GM12878 (cell line): Measurements from ENCODE around the gene RMI2. TPM values are rescaled to one million over a fixed set of nuclear protein-coding genes. Genes with fewer than 3 reads are reported as not detected.

Experiments
- CBFB ChIP-seq: IDR thresholded peaks from 2 replicates; pipeline ENCODE4 v1.6.1; 2016; ENCODE audit warnings: antibody characterized with exemption, low read depth
- CHD4 ChIP-seq: fragments of 200-600 bp; sonication (generic); IDR thresholded peaks from 2 replicates; pipeline ENCODE4 v1.6.1; 2016; ENCODE audit warnings: mild to moderate bottlenecking
- CREB1 ChIP-seq: IDR thresholded peaks from 2 replicates; pipeline ENCODE4 v1.6.1; 2012; ENCODE audit warnings: low read depth, mild to moderate bottlenecking, inconsistent platforms
- EED ChIP-seq: sonication (generic); IDR thresholded peaks from 2 replicates; pipeline ENCODE4 v1.6.1; 2016; ENCODE audit warnings: antibody characterized with exemption, low read depth
- EGR1 ChIP-seq, 2 experiments: IDR thresholded peaks; 1 replicate in 1 of 2; 2 replicates in 1 of 2; pipeline ENCODE4 v1.6.1; 2011 to 2012; ENCODE audit warnings: low read depth in 2 of 2, low read length in 2 of 2, borderline replicate concordance in 1 of 2, mild to moderate bottlenecking in 1 of 2, moderate library complexity in 1 of 2
- ETV6 ChIP-seq, 2 experiments: fragments of 450-650 bp in 1 of 2; IDR thresholded peaks in 1 of 2; conservative IDR thresholded peaks in 1 of 2; 2 replicates each; pipeline ENCODE4 v1.6.1; 2014; ENCODE audit warnings: antibody characterized with exemption in 1 of 2, borderline replicate concordance in 1 of 2, low read depth in 1 of 2, mild to moderate bottlenecking in 1 of 2, moderate library complexity in 1 of 2
- GABPA ChIP-seq: IDR thresholded peaks from 2 replicates; pipeline ENCODE4 v1.6.1; 2014; ENCODE audit warnings: antibody characterized with exemption, low read depth, mild to moderate bottlenecking, inconsistent platforms
- GATAD2B ChIP-seq: fragments of 450-650 bp; conservative IDR thresholded peaks from 2 replicates; pipeline ENCODE4 v1.6.1; 2017; ENCODE audit warnings: low read depth, mild to moderate bottlenecking, moderate library complexity
- JUNB ChIP-seq: IDR thresholded peaks from 2 replicates; pipeline ENCODE4 v1.6.1; 2016; ENCODE audit warnings: antibody characterized with exemption, mild to moderate bottlenecking
- MTA2 ChIP-seq: fragments of 450-650 bp; IDR thresholded peaks from 2 replicates; pipeline ENCODE4 v1.6.1; 2016; ENCODE audit warnings: low read depth, mild to moderate bottlenecking, moderate library complexity
- POU2F2 ChIP-seq: IDR thresholded peaks from 3 replicates; pipeline ENCODE4 v1.6.1; 2011; ENCODE audit warnings: low read depth, mild to moderate bottlenecking, low read length, borderline replicate concordance
- RCOR1 ChIP-seq: conservative IDR thresholded peaks from 2 replicates; pipeline ENCODE4 v1.6.1; 2012; ENCODE audit warnings: low read depth, low read length, improper control_type of control experiment
- SIX5 ChIP-seq: IDR thresholded peaks from 2 replicates; pipeline ENCODE4 v1.6.1; 2011; ENCODE audit warnings: mild to moderate bottlenecking, low read depth, low read length, moderate library complexity; ENCODE audit not compliant: severe bottlenecking
- SMARCA5 ChIP-seq: fragments of 450-650 bp; IDR thresholded peaks from 2 replicates; pipeline ENCODE4 v1.6.1; 2017; ENCODE audit warnings: mild to moderate bottlenecking
- SP1 ChIP-seq: IDR thresholded peaks from one replicate; pipeline ENCODE4 v1.6.1; 2011; ENCODE audit warnings: low read depth, low read length
- STAT1 ChIP-seq: fragments of 450-650 bp; conservative IDR thresholded peaks from 2 replicates; pipeline ENCODE4 v1.6.1; 2014; ENCODE audit warnings: antibody characterized with exemption, mild to moderate bottlenecking
- STAT3 ChIP-seq: IDR thresholded peaks from 2 replicates; pipeline ENCODE4 v1.6.1; 2011; ENCODE audit warnings: low read depth, low read length, improper control_type of control experiment
- TBL1XR1 ChIP-seq: IDR thresholded peaks from 2 replicates; pipeline ENCODE4 v1.6.1; 2012; ENCODE audit warnings: low read depth, low read length, improper control_type of control experiment
- ZNF207 ChIP-seq: fragments of 450-650 bp; IDR thresholded peaks from 2 replicates; pipeline ENCODE4 v1.6.1; 2014; ENCODE audit warnings: antibody characterized with exemption, mild to moderate bottlenecking, borderline replicate concordance
- polyA plus RNA-seq, 11 experiments: library from polyadenylated mRNA; depleted of rRNA in 4 of 11; unstranded in 6 of 11; stranded (reverse) in 5 of 11; fragments of >200 nt; fragmentation: Nextera tagmentation in 4 of 11; fragmentation: Illumina TruSeq in 1 of 11; extraction: Ambion mirVana in 4 of 11; extraction: Trizol in 1 of 11; gene quantifications; 1 replicate in 1 of 11; 2 replicates in 10 of 11; pipeline versions ENCODE4 v1.2.1 to v1.2.3, GENCODE V29; 2011 to 2016; ENCODE audit warnings: inconsistent platforms in 2 of 11, missing spikeins in 2 of 11, low read depth in 1 of 11
- total RNA-seq, 4 experiments: library from RNA; depleted of rRNA in 3 of 4; stranded (reverse); fragments of >200 nt in 3 of 4; fragmentation: Illumina TruSeq in 1 of 4; extraction: Trizol in 1 of 4; gene quantifications; 2 replicates each; pipeline versions ENCODE4 v1.2.1 to v1.2.3, GENCODE V29; 2013 to 2021
- TF ChIP-seq, protein P1 (sequence below): IDR thresholded peaks from 2 replicates; pipeline ENCODE4 v1.6.1; 2011; ENCODE audit warnings: borderline replicate concordance, low read depth, mild to moderate bottlenecking, moderate library complexity, low read length; ENCODE audit not compliant: insufficient read depth, poor library complexity, severe bottlenecking
- TF ChIP-seq, protein P2 (sequence below): fragments of 150-350 bp; IDR thresholded peaks from 2 replicates; pipeline ENCODE4 v1.6.1; 2016; ENCODE audit warnings: low read depth, low read length
- TF ChIP-seq, protein P3 (sequence below): fragments of 450-650 bp; IDR thresholded peaks from 2 replicates; pipeline ENCODE4 v1.6.1; 2017; ENCODE audit warnings: low read depth, mild to moderate bottlenecking, moderate library complexity
- TF ChIP-seq, protein P4 (sequence below): IDR thresholded peaks from 2 replicates; pipeline ENCODE4 v1.6.1; 2011; ENCODE audit warnings: mild to moderate bottlenecking, low read depth, low read length, moderate library complexity; ENCODE audit not compliant: insufficient replicate concordance

Gene RMI2
- total and polyA plus RNA-seq, 10 of the 15 experiments (the other 5 are each of a cell fraction or from before 2014, with no cell fraction given): 9.6 to 68.8 (median 32.1) TPM

DNA sequence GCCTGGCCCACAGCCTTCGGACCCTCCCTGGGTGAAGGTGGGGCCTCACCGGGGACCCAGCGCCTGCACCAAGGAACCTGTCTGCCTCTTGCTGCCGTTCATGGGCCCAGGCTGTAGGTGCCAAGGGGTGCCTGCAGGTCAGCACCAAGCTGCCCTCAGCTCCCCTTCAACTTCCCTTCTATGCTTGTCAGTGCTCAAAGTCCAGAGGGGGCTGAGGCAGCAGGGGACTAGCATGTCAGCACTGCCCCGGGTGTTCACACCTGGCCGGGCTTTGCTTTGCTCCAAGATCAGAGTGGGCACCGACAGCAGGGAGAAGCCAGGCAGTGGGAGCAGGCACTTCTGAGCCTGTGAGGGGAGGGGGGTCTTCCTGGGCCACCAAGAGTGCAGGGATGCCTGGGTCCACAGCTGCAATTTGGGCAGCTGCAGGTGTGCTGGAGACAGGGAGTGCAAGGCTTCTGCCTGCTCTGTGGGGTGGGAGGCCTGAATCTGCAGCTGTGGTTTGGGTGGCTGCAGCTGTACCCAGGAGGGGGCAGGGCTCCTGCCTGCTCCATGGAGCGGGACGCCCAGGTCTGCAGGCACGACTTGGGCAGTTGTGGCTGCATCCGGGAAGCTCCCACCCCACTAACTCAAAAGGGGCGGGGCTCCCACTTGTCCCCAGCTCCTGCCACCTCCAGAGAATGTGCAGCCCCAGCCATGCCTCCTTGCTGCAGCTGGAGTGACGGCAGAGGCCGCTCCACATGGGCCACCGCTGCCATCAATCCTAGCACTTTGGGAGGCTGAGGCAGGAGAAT, 36.6 kb upstream of the RMI2 start (continued):
- TF ChIP-seq POU2F2 (peak; percentile 45; the same call in 1 of the 3 replicates), GATAD2B (peak; percentile 94), ZNF207 (0 out of 2 replicates have a peak, but pooled peaks have one; percentile 39), STAT1 (no peak), EGR1 (IDR thresholded peaks at IDR 0.05; ENCODE audit: borderline replicate concordance in 1 of 2, low read depth in 2 of 2, low read length in 2 of 2) (no peak), SP1 (peak; percentile 81), CHD4 (no peak), MTA2 (peak; percentile 64; the same call in 1 of the 2 replicates), CBFB (peak; percentile 79), TBL1XR1 (0 out of 2 replicates have a peak, but pooled peaks have one; percentile 52), SIX5 (no peak), SMARCA5 (peak; percentile 53; the same call in 1 of the 2 replicates), JUNB (no peak), ETV6 (conservative IDR thresholded peaks at IDR 0.05 in 1 of 2, IDR thresholded peaks at IDR 0.05 in 1 of 2; ENCODE audit: borderline replicate concordance in 1 of 2, low read depth in 1 of 2) (peak in 1 of 2 experiments; percentile 53; a peak in 1 of 4 replicates), RCOR1 (no peak), EED (peak; percentile 92), GABPA (no peak), CREB1 (peak; percentile 38; the same call in 1 of the 2 replicates), STAT3 (no peak)
- TF ChIP-seq, protein P1, sequence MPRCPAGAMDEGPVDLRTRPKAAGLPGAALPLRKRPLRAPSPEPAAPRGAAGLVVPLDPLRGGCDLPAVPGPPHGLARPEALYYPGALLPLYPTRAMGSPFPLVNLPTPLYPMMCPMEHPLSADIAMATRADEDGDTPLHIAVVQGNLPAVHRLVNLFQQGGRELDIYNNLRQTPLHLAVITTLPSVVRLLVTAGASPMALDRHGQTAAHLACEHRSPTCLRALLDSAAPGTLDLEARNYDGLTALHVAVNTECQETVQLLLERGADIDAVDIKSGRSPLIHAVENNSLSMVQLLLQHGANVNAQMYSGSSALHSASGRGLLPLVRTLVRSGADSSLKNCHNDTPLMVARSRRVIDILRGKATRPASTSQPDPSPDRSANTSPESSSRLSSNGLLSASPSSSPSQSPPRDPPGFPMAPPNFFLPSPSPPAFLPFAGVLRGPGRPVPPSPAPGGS: peak; percentile 30
- TF ChIP-seq, protein P2, sequence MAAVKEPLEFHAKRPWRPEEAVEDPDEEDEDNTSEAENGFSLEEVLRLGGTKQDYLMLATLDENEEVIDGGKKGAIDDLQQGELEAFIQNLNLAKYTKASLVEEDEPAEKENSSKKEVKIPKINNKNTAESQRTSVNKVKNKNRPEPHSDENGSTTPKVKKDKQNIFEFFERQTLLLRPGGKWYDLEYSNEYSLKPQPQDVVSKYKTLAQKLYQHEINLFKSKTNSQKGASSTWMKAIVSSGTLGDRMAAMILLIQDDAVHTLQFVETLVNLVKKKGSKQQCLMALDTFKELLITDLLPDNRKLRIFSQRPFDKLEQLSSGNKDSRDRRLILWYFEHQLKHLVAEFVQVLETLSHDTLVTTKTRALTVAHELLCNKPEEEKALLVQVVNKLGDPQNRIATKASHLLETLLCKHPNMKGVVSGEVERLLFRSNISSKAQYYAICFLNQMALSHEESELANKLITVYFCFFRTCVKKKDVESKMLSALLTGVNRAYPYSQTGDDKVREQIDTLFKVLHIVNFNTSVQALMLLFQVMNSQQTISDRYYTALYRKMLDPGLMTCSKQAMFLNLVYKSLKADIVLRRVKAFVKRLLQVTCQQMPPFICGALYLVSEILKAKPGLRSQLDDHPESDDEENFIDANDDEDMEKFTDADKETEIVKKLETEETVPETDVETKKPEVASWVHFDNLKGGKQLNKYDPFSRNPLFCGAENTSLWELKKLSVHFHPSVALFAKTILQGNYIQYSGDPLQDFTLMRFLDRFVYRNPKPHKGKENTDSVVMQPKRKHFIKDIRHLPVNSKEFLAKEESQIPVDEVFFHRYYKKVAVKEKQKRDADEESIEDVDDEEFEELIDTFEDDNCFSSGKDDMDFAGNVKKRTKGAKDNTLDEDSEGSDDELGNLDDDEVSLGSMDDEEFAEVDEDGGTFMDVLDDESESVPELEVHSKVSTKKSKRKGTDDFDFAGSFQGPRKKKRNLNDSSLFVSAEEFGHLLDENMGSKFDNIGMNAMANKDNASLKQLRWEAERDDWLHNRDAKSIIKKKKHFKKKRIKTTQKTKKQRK: no peak
- TF ChIP-seq, protein P3, sequence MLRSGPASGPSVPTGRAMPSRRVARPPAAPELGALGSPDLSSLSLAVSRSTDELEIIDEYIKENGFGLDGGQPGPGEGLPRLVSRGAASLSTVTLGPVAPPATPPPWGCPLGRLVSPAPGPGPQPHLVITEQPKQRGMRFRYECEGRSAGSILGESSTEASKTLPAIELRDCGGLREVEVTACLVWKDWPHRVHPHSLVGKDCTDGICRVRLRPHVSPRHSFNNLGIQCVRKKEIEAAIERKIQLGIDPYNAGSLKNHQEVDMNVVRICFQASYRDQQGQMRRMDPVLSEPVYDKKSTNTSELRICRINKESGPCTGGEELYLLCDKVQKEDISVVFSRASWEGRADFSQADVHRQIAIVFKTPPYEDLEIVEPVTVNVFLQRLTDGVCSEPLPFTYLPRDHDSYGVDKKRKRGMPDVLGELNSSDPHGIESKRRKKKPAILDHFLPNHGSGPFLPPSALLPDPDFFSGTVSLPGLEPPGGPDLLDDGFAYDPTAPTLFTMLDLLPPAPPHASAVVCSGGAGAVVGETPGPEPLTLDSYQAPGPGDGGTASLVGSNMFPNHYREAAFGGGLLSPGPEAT: peak; percentile 89
- TF ChIP-seq, protein P4, sequence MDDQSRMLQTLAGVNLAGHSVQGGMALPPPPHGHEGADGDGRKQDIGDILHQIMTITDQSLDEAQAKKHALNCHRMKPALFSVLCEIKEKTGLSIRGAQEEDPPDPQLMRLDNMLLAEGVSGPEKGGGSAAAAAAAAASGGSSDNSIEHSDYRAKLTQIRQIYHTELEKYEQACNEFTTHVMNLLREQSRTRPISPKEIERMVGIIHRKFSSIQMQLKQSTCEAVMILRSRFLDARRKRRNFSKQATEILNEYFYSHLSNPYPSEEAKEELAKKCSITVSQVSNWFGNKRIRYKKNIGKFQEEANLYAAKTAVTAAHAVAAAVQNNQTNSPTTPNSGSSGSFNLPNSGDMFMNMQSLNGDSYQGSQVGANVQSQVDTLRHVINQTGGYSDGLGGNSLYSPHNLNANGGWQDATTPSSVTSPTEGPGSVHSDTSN: no peak
